Measurements from ENCODE around the gene NPNT.

Gene NPNT

GRCh38 chr4:105917171-105917685 lies 22.0 kb downstream of the NPNT start:
- no peak for DNase-seq

- DNase-seq, result no peak
Observed at GRCh38 chr4:105921301-105921700, 26.0 kb downstream of the NPNT start.

- no peak for DNase-seq
Observed at GRCh38 chr4:105923497-105924238, 28.4 kb downstream of the NPNT start.

- no peak for DNase-seq
Observed at GRCh38 chr4:105924341-105924740, 29.1 kb downstream of the NPNT start.

GRCh38 chr4:105930698-105931097 lies 35.4 kb downstream of the NPNT start:
- no peak for DNase-seq

- no peak for DNase-seq
Observed at GRCh38 chr4:105933083-105933482, 37.8 kb downstream of the NPNT start.

GRCh38 chr4:105934386-105934785 lies 39.1 kb downstream of the NPNT start:
- DNase-seq, result no peak

GRCh38 chr4:105936901-105937300 lies 41.6 kb downstream of the NPNT start:
- no peak for DNase-seq

GRCh38 chr4:105937759-105938158 lies 42.5 kb downstream of the NPNT start:
- no peak for DNase-seq

- DNase-seq, result no peak
Observed at GRCh38 chr4:105943234-105943633, 48.0 kb downstream of the NPNT start.

- no peak for DNase-seq
Observed at GRCh38 chr4:105944540-105944939, 49.3 kb downstream of the NPNT start.

- DNase-seq, result no peak
Observed at GRCh38 chr4:105946771-105947170, 51.5 kb downstream of the NPNT start.

- no peak for DNase-seq
Observed at GRCh38 chr4:105950701-105951100, 55.4 kb downstream of the NPNT start.

- peak in 1 of 4 experiments; percentile 2 for DNase-seq
Observed at GRCh38 chr4:105951198-105951597, 55.9 kb downstream of the NPNT start.

GRCh38 chr4:105952591-105952990 lies 57.3 kb downstream of the NPNT start:
- DNase-seq, result no peak

GRCh38 chr4:105956569-105956968 lies 61.3 kb downstream of the NPNT start:
- no peak for DNase-seq

- DNase-seq, result no peak
Observed at GRCh38 chr4:105957680-105958079, 62.4 kb downstream of the NPNT start.

GRCh38 chr4:105963461-105964400 lies 68.5 kb downstream of the NPNT start:
- no peak for DNase-seq

- DNase-seq, result no peak
Observed at GRCh38 chr4:105965183-105965800, 70.0 kb downstream of the NPNT start.

GRCh38 chr4:105966051-105966450 lies 70.8 kb downstream of the NPNT start:
- DNase-seq, result no peak

GRCh38 chr4:105967058-105967658 lies 71.9 kb downstream of the NPNT start:
- no peak for DNase-seq

- no peak for DNase-seq
Observed at GRCh38 chr4:105969575-105969974, 74.3 kb downstream of the NPNT start.

- DNase-seq, result no peak
Observed at GRCh38 chr4:105970371-105970770, 75.1 kb downstream of the NPNT start.

Measured in suppressor macrophage (primary cell).